ENCODE measurements around the gene TNPO3. TPM values are rescaled to one million over a fixed set of nuclear protein-coding genes. Genes with fewer than 3 reads are reported as not detected.
"Not testable (repeated sequence)": the region's sequence is repeated elsewhere in the genome, so short reads cannot be mapped to it uniquely, and the experiment has no call there.

TNPO3 gene
- total RNA-seq, 1 experiment from 2014 or later, result 71.1 TPM

GRCh38 chr7:129017933-129018538 is 36.9 kb downstream of the TNPO3 start:
- DNase-seq (ENCODE audit: low read depth), result no peak

DNA sequence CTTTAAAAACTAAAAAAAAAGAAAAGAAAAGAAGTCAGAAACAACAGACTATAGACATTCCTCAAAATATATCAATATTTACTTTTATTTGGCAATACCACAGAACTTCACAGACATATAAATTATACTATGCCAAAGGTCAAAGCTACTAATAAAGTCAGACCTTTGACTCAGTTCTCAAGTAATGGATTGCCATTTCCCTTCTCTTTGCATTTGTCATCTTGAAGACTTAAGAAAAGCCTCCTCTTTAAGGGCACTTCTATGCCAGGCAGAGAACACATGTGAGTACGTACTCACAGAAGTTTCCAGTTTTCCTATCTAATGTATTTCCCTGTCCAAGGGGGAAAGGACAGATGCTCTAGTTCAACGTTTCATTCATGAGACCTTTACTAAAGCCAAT is 37.6 kb downstream of the TNPO3 start:
- DNase-seq (ENCODE audit: low read depth), result no peak

GRCh38 chr7:129014501-129015101 is 40.3 kb downstream of the TNPO3 start:
- no peak for DNase-seq (ENCODE audit: low read depth)

GRCh38 chr7:129013048-129013724 is 41.7 kb downstream of the TNPO3 start:
- no peak for DNase-seq (ENCODE audit: low read depth)

- no peak for DNase-seq (ENCODE audit: low read depth)
These were observed 42.3 kb downstream of the TNPO3 start for GRCh38 chr7:129012641-129013040.

- no peak for DNase-seq (ENCODE audit: low read depth)
These were observed 44.8 kb downstream of the TNPO3 start for GRCh38 chr7:129010075-129010474.

- DNase-seq (ENCODE audit: low read depth), result no peak
These were observed 45.5 kb downstream of the TNPO3 start for GRCh38 chr7:129009437-129009836.

DNA sequence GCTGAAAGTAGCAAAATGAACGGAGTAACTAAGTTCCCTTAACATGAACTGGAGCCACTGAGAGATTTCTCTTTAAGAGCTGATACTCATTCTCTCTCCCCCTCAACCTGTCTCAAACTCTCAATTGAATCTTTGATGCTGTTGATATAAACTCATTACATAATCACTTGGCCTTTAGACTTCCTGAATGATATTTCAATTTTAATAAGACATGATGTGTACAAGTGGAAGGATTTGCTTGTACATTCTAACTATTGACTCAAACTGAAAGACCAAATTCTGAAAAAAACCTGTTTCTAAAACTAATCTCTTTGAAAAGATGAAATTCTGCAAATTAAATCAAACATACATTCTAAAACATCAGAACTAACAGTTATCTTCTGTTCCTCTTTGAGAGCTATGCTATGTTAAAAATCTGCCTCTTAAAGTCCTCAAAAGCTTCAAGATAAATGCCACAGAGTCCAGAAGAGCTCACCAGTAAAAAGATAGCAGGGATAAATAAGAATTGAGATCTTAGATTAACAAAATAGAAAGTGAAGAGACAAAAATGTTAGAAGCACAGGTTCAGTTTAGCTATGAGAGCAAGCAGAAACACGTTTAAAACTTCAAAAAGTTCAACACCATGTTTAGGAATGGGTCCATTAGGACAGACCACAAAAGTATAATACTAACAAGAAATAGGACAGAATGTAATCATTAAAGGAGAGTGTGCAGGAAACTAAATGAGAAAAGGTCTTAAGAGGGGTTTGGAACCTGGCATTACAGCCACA is 46.1 kb downstream of the TNPO3 start:
- DNase-seq (ENCODE audit: low read depth), result no peak

DNA sequence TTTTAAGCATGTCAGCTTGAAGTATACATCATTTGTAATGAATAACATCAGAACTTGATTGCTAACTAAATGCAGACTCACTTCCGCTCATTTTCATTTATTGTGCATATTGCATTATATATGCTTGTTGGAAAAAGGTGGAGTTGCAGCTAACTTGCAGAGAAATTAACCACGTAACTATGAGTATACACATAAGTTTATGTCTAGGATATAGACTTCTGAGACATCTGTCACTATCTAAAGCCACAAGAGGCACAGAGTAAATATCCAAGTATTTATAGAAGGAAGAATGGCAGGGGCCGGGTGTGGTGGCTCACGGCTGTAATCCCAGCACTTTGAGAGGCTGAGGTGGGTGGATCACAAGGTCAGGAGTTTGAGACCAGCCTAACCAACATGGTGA is 47.3 kb downstream of the TNPO3 start:
- DNase-seq (ENCODE audit: low read depth), result no peak

DNA sequence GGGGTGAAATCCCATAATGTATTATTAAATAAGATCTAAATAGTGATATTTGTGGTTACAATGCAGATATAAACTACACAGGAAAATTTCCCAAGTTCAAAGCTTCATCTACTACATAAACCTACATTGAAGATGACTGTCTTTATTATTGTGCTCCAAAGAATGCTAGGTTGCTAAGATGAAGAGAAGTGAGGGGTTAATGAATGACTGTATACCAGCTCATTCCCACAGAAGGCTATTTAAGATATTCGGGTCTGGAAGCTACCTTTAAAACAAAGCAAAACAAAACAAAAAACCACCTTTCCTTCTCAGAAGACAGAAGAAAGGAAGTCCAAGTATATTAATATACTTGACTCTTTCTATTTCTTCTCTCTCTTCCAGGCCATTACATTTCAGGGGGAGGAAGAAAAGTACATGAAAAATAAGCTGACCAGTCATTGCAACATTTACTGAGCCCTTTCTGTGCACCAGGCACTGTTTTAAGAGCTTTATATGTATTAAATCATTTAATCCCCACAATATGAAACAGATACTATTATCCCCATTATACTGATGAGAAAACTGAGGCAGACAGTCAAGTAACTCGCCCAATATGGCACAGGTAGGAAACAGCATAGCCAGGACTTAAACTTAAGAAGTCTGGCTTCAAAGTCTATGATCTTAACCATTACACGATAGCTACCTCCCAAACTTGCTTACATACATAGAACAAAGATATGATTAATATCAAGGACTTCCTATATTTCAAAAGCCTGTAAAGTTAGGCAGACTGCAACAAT is 48.1 kb downstream of the TNPO3 start:
- DNase-seq (ENCODE audit: low read depth), result no peak

DNA sequence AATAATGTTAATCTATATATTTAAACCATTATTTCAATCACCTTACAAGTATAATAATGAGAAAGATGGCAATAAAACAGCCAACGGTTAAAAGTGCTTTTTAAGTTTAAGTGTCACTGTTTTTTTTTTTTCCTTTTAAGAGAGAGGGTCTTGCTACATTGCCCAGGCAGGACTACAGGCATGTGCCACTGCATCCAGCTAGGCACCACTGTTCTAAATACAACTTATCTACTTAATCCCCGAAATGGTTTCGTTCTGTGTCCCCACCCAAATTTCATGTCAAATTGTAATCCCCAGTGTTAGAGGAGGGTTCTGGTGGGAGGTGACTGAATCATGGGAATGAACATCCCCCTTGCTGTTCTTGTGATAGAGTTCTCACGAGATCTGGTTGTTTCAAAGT is 49.7 kb downstream of the TNPO3 start:
- DNase-seq (ENCODE audit: low read depth), result no peak

DNA sequence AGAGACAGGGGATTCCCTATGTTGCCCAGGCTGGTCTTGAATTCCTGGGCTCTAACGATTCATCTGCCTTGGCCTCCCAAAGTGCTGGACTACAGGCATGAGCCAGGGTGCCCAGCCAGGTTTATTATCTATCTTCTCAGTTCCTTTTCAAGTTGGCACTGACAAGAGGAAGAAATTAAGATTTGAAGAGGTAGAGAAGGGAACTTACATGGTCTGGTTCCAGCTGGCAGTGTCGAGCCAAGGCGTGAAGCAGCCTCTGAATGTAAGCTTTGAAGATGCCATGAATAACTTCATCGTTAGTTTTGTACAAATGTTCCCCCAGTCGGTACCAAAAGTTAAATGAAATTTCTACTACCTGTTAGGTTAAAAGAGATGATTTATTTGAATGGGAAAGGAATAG is 57.7 kb downstream of the TNPO3 start:
- no peak for DNase-seq (ENCODE audit: low read depth)

- DNase-seq (ENCODE audit: low read depth), result not testable (repeated sequence)
These were observed 60.4 kb downstream of the TNPO3 start for GRCh38 chr7:128994560-128994959.

- DNase-seq (ENCODE audit: low read depth), result no peak
These were observed 61.5 kb downstream of the TNPO3 start for GRCh38 chr7:128993419-128993818.

GRCh38 chr7:128989961-128990360 is 65.0 kb downstream of the TNPO3 start:
- no peak for DNase-seq (ENCODE audit: low read depth)

GRCh38 chr7:128988372-128988771 is 66.5 kb downstream of the TNPO3 start:
- no peak for DNase-seq (ENCODE audit: low read depth)

GRCh38 chr7:128986609-128987008 is 68.3 kb downstream of the TNPO3 start:
- no peak for DNase-seq (ENCODE audit: low read depth)

GRCh38 chr7:128985660-128986059 is 69.3 kb downstream of the TNPO3 start:
- DNase-seq (ENCODE audit: low read depth), result no peak

DNA sequence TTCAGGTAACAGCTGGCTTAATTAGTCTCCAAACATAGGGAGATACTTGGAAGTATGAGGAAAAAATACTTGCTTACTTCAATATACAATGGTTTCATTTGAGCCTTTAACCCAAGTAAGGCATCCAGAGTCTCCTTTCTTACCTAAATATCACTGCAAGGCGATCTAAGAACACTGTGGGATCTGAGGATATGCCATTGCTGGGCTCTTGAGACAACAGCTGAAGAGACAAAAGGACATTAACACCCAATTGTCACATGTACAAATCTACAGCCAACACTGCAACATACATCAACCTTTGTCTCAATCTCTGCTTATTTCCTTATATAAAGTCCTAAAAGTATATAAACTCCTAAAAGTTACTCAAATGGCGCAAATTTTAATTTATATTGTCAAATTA is 72.8 kb downstream of the TNPO3 start:
- DNase-seq (ENCODE audit: low read depth), result no peak

- no peak for DNase-seq (ENCODE audit: low read depth)
These were observed 80.5 kb downstream of the TNPO3 start for GRCh38 chr7:128974241-128974934.

- DNase-seq (ENCODE audit: low read depth), result no peak
These were observed 86.3 kb downstream of the TNPO3 start for GRCh38 chr7:128968624-128969023.

Measured in LHCN-M2 (cell line).